HepG2 (cell line): Measurements from ENCODE around the gene GMEB2. TPM values are rescaled to one million over a fixed set of nuclear protein-coding genes. Genes with fewer than 3 reads are reported as not detected.

ENCODE experiments used
- AFF4 ChIP-seq: sonication (generic); formaldehyde crosslinking; IDR thresholded peaks from 2 replicates; pipeline ENCODE4 v1.4.0; 2020; ENCODE audit warnings: missing genetic modification reagents
- ARID5B ChIP-seq: IDR thresholded peaks from 2 replicates; pipeline ENCODE4 v1.4.0; 2020; ENCODE audit warnings: mild to moderate bottlenecking, missing genetic modification reagents
- CAMTA2 ChIP-seq: sonication (generic); formaldehyde crosslinking; IDR thresholded peaks from 2 replicates; pipeline ENCODE4 v1.4.0; 2020; ENCODE audit warnings: mild to moderate bottlenecking, missing genetic modification reagents, borderline replicate concordance
- EEA1 ChIP-seq: sonication (generic); formaldehyde crosslinking; IDR thresholded peaks from 2 replicates; pipeline ENCODE4 v1.5.1; 2020; ENCODE audit warnings: mild to moderate bottlenecking, missing genetic modification reagents, borderline replicate concordance
- EP300 ChIP-seq, 3 experiments: sonication (generic) in 1 of 3; formaldehyde crosslinking in 1 of 3; IDR thresholded peaks; 2 replicates each; pipeline versions ENCODE4 v1.5.1 to v1.6.1; 2011 to 2020; ENCODE audit warnings: low read depth in 2 of 3, low read length in 2 of 3, borderline replicate concordance in 1 of 3, improper control_type of control experiment in 1 of 3, mild to moderate bottlenecking in 1 of 3, missing genetic modification reagents in 1 of 3, moderate library complexity in 1 of 3
- FOXA3 ChIP-seq: IDR thresholded peaks from 2 replicates; pipeline ENCODE4 v1.6.1; 2016; ENCODE audit warnings: missing genetic modification reagents, missing compliant biosample characterization
- HDAC6 ChIP-seq: fragments of 200-600 bp; sonication (generic); IDR thresholded peaks from 2 replicates; pipeline ENCODE4 v1.7.0; 2017; ENCODE audit warnings: mild to moderate bottlenecking, antibody characterized with exemption, low read length, low read depth
- HIVEP1 ChIP-seq: sonication (generic); formaldehyde crosslinking; IDR thresholded peaks from 2 replicates; pipeline ENCODE4 v1.4.0; 2020; ENCODE audit warnings: mild to moderate bottlenecking, missing genetic modification reagents
- MIER2 ChIP-seq: IDR thresholded peaks from 2 replicates; pipeline ENCODE4 v1.6.1; 2016; ENCODE audit warnings: missing biosample characterization, missing genetic modification reagents
- MYNN ChIP-seq: sonication (generic); formaldehyde crosslinking; IDR thresholded peaks from 2 replicates; pipeline ENCODE4 v1.4.0; 2020; ENCODE audit warnings: mild to moderate bottlenecking, low read depth, missing genetic modification reagents
- SRSF1 ChIP-seq: fragments of 200-400 bp; formaldehyde crosslinking; optimal IDR thresholded peaks from 2 replicates; pipeline ENCODE3; 2017; ENCODE audit warnings: mild to moderate bottlenecking, low read depth, low read length, moderate library complexity
- TOE1 ChIP-seq: sonication (generic); formaldehyde crosslinking; IDR thresholded peaks from 2 replicates; pipeline ENCODE4 v1.4.0; 2020; ENCODE audit warnings: mild to moderate bottlenecking, missing genetic modification reagents
- ZFP36 ChIP-seq: fragments of 150-350 bp; IDR thresholded peaks from 2 replicates; pipeline ENCODE4 v1.6.1; 2018; ENCODE audit warnings: borderline replicate concordance, low read length, low read depth; ENCODE audit not compliant: partially characterized antibody
- ZNF414 ChIP-seq: sonication (generic); formaldehyde crosslinking; IDR thresholded peaks from 2 replicates; pipeline ENCODE4 v1.5.0; 2020; ENCODE audit warnings: missing genetic modification reagents
- polyA plus RNA-seq, 8 experiments: library from polyadenylated mRNA; depleted of rRNA in 3 of 8; stranded (reverse) in 7 of 8; unstranded in 1 of 8; fragments of >200 nt; fragmentation: Illumina TruSeq in 4 of 8; extraction: Trizol in 4 of 8; gene quantifications; 2 replicates each; pipeline versions ENCODE4 v1.2.1 to v1.2.3, GENCODE V29; 2011 to 2016; ENCODE audit warnings: low read depth in 4 of 8, missing spikeins in 1 of 8, mixed read lengths in 1 of 8; ENCODE audit not compliant: insufficient read depth in 1 of 8
- total RNA-seq, 5 experiments: library from RNA; depleted of rRNA; stranded (reverse); fragments of >200 nt; fragmentation: Illumina TruSeq; extraction: Trizol; gene quantifications; 2 replicates each; pipeline ENCODE4 v1.2.3, GENCODE V29; 2016; ENCODE audit warnings: low read depth in 1 of 5
- TF ChIP-seq, protein P1 (sequence below): sonication (generic); formaldehyde crosslinking; IDR thresholded peaks from 2 replicates; pipeline ENCODE4 v1.4.0; 2020; ENCODE audit warnings: missing genetic modification reagents
- TF ChIP-seq, protein P2 (sequence below): conservative IDR thresholded peaks from 2 replicates; pipeline ENCODE4 v1.6.1; 2018; ENCODE audit warnings: missing genetic modification reagents

The GMEB2 gene
- total and polyA plus RNA-seq, 2 of the 13 experiments (the other 11 are each of a cell fraction or from before 2014, with no cell fraction given): 10.6 to 12.4 TPM

- no peak for TF ChIP-seq ZFP36
- TF ChIP-seq SRSF1: no peak
- TF ChIP-seq TOE1 (CRISPR knock-in tag): peak; percentile 92
- peak; percentile 94 for TF ChIP-seq EEA1 (CRISPR knock-in tag)
- peak; percentile 66 for TF ChIP-seq ARID5B (CRISPR knock-in tag)
- no peak; the same call in 1 of the 2 replicates for TF ChIP-seq AFF4
- TF ChIP-seq EP300 (IDR thresholded peaks at IDR 0.05; ENCODE audit: low read depth in 2 of 2, low read length in 2 of 2): peak; percentile 24 to 66; a peak in 3 of 4 replicates
- TF ChIP-seq EP300 (CRISPR knock-in tag; IDR thresholded peaks at IDR 0.05; ENCODE audit: borderline replicate concordance): peak; percentile 69
- TF ChIP-seq, protein P1, sequence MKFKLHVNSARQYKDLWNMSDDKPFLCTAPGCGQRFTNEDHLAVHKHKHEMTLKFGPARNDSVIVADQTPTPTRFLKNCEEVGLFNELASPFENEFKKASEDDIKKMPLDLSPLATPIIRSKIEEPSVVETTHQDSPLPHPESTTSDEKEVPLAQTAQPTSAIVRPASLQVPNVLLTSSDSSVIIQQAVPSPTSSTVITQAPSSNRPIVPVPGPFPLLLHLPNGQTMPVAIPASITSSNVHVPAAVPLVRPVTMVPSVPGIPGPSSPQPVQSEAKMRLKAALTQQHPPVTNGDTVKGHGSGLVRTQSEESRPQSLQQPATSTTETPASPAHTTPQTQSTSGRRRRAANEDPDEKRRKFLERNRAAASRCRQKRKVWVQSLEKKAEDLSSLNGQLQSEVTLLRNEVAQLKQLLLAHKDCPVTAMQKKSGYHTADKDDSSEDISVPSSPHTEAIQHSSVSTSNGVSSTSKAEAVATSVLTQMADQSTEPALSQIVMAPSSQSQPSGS: peak; percentile 92
- peak; percentile 87 for TF ChIP-seq MIER2
- TF ChIP-seq ZNF414 (CRISPR knock-in tag): peak; percentile 98
- TF ChIP-seq HIVEP1: 0 out of 2 replicates have a peak, but pooled peaks have one; percentile 1
- TF ChIP-seq HDAC6: no peak
- TF ChIP-seq CAMTA2 (CRISPR knock-in tag): peak; percentile 25; the same call in 1 of the 2 replicates
- TF ChIP-seq MYNN (CRISPR knock-in tag): peak; percentile 92; the same call in 1 of the 2 replicates
- TF ChIP-seq, protein P2, sequence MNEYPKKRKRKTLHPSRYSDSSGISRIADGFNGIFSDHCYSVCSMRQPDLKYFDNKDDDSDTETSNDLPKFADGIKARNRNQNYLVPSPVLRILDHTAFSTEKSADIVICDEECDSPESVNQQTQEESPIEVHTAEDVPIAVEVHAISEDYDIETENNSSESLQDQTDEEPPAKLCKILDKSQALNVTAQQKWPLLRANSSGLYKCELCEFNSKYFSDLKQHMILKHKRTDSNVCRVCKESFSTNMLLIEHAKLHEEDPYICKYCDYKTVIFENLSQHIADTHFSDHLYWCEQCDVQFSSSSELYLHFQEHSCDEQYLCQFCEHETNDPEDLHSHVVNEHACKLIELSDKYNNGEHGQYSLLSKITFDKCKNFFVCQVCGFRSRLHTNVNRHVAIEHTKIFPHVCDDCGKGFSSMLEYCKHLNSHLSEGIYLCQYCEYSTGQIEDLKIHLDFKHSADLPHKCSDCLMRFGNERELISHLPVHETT (CRISPR knock-in tag): peak; percentile 90
- peak; percentile 80 for TF ChIP-seq FOXA3 (CRISPR knock-in tag)
These were observed 31.2 kb upstream of the GMEB2 start, which contains the start of gene RTEL1 (continued) for GRCh38 chr20:63657937-63658748.
